Peyer's patch (tissue), 4 donors: ENCODE data around the gene WIZ. TPM values are rescaled to one million over a fixed set of nuclear protein-coding genes. Genes with fewer than 3 reads are reported as not detected.
"Not testable (repeated sequence)": the region's sequence is repeated elsewhere in the genome, so short reads cannot be mapped to it uniquely, and the experiment has no call there.

ENCODE experiments used
- DNase-seq, 3 donors: peaks; one replicate each; pipeline ENCODE4 v3.0.0-alpha.2; 2017 to 2019
- H3K27ac ChIP-seq, 4 donors: fragments of 200-600 bp; sonication (generic); one replicate each; pipeline ENCODE4 v1.5.1; 2016 to 2019
- H3K27me3 ChIP-seq, 2 donors: fragments of 200-600 bp; sonication (generic); one replicate each; pipeline ENCODE4 v1.5.1; 2019
- H3K36me3 ChIP-seq, 3 donors: fragments of 200-600 bp; sonication (generic); one replicate each; pipeline ENCODE4 v1.5.1; 2016 to 2019
- H3K4me1 ChIP-seq, 4 donors: fragments of 200-600 bp; sonication (generic); one replicate each; pipeline ENCODE4 v1.5.1; 2016 to 2019
- H3K4me3 ChIP-seq, 4 donors: fragments of 200-600 bp; sonication (generic); 1 replicate in 3 of 4; 2 replicates in 1 of 4; pipeline ENCODE4 v1.5.1; 2016 to 2019; ENCODE audit warnings: mild to moderate bottlenecking in 1 of 4
- H3K9me3 ChIP-seq, 4 donors: fragments of 200-600 bp; sonication (generic); one replicate each; pipeline ENCODE4 v1.5.1; 2016 to 2019; ENCODE audit warnings: mild to moderate bottlenecking in 1 of 4
- POLR2A ChIP-seq, 2 donors: fragments of 450-650 bp; IDR thresholded peaks; one replicate each; pipeline ENCODE4 v1.5.1; 2017; ENCODE audit warnings: antibody characterized with exemption in 2 of 2, mild to moderate bottlenecking in 2 of 2, moderate library complexity in 2 of 2
- total RNA-seq, 4 donors: library from RNA; depleted of rRNA; stranded (reverse); fragments of >200 nt; gene quantifications; one replicate each; pipeline ENCODE4 v1.1.0, GENCODE V29; 2016
- TF ChIP-seq, protein P1 (sequence below), 6 experiments: fragments of 450-650 bp in 4 of 6; fragments of 200-600 bp in 2 of 6; sonication (generic) in 1 of 6; IDR thresholded peaks; one replicate each; pipeline ENCODE4 v1.5.1; 2017 to 2019; ENCODE audit warnings: antibody characterized with exemption in 6 of 6, mild to moderate bottlenecking in 3 of 6, moderate library complexity in 1 of 6

The WIZ gene
- total RNA-seq, 4 donors from 2014 or later, result 25.4 to 45.2 (median 40.6) TPM

DNA sequence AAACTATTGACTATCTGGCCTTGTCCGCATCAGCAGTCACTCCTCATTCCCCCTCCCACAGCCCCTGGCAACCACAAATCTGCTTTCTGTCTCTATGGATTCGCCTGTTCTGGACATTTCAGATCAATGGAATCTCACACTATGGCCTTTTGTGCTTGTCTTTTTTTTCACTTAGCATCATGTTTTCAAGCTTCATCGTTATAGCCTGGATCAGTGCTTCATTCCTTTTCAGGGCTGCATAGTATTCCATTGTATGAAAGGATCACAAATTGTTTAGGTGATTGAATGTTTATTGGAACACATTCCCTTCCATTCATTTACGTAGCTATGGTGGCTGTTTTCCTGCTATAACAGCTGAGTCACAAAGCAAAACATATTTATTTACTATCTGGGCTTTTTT lies 37.3 kb upstream of the WIZ start:
- Histone ChIP-seq H3K4me3 (no peak overlapping the region), H3K36me3 (no peaks in the 10 kb centered on the region), H3K4me1 (no peaks in the 10 kb centered on the region), H3K27me3 (no peaks in the 10 kb centered on the region), H3K9me3 (no peaks in the 10 kb centered on the region), H3K27ac (no peak overlapping the region)
- DNase-seq, result no peak
- TF ChIP-seq POLR2A (IDR thresholded peaks at IDR 0.05), result no peak
- TF ChIP-seq, protein P1, sequence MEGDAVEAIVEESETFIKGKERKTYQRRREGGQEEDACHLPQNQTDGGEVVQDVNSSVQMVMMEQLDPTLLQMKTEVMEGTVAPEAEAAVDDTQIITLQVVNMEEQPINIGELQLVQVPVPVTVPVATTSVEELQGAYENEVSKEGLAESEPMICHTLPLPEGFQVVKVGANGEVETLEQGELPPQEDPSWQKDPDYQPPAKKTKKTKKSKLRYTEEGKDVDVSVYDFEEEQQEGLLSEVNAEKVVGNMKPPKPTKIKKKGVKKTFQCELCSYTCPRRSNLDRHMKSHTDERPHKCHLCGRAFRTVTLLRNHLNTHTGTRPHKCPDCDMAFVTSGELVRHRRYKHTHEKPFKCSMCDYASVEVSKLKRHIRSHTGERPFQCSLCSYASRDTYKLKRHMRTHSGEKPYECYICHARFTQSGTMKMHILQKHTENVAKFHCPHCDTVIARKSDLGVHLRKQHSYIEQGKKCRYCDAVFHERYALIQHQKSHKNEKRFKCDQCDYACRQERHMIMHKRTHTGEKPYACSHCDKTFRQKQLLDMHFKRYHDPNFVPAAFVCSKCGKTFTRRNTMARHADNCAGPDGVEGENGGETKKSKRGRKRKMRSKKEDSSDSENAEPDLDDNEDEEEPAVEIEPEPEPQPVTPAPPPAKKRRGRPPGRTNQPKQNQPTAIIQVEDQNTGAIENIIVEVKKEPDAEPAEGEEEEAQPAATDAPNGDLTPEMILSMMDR (IDR thresholded peaks at IDR 0.05), result no peak

GRCh38 chr19:15485768-15486167 lies 36.0 kb upstream of the WIZ start:
- H3K36me3 ChIP-seq, DNase-seq, H3K4me3 ChIP-seq, H3K9me3 ChIP-seq, H3K4me1 ChIP-seq, H3K27me3 ChIP-seq, H3K27ac ChIP-seq: not testable (repeated sequence)

GRCh38 chr19:15480996-15481395 lies 31.2 kb upstream of the WIZ start:
- H3K4me3 ChIP-seq, H3K4me1 ChIP-seq, H3K36me3 ChIP-seq, H3K27me3 ChIP-seq, H3K9me3 ChIP-seq, DNase-seq, H3K27ac ChIP-seq: not testable (repeated sequence)

- Histone ChIP-seq H3K27me3 (no peaks in the 10 kb centered on the region), H3K36me3 (no peaks in the 10 kb centered on the region), H3K4me3 (no peak within 1 kb of the TSS), H3K4me1 (no peaks in the 10 kb centered on the region), H3K27ac (no peak within 1 kb of the TSS), H3K9me3 (no peaks in the 10 kb centered on the region)
- no peak for DNase-seq
- TF ChIP-seq, protein P1 (IDR thresholded peaks at IDR 0.05), result no peak
- TF ChIP-seq POLR2A (IDR thresholded peaks at IDR 0.05), result no peak
Measured at GRCh38 chr19:15479391-15480345, 29.9 kb upstream of the WIZ start, which contains the start of gene PGLYRP2. PGLYRP2 (minus strand) TSS chr19:15479501; CDS start chr19:15479371, 130 bp downstream.

- DNase-seq, result no peak
Measured at GRCh38 chr19:15476325-15476724, 26.6 kb upstream of the WIZ start.

DNA sequence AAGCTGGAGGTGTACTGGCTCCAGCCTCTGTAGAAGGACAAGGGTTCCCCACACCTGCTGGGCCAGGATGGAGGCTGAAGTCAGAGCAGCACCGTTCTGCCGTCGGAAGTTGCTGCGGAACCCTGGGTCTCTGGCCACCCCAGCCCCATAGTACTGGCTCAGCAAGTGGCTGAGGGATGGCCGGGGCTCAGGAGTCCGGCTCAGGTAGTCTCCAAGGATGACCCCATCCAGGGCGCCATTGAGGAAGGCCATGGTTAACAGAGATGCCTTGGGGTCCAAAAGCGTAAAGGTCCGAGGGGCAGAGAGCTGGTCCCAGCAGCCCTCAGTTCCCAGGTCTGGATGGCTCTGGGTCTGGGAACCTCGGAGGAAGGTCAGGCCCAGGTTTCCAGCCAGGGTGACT lies 25.9 kb upstream of the WIZ start:
- TF ChIP-seq, protein P1 (IDR thresholded peaks at IDR 0.05), result no peak
- TF ChIP-seq POLR2A (IDR thresholded peaks at IDR 0.05), result no peak
- Histone ChIP-seq H3K4me3 (no peak overlapping the region), H3K27ac (no peak overlapping the region), H3K36me3 (no peaks in the 10 kb centered on the region), H3K9me3 (no peaks in the 10 kb centered on the region), H3K27me3 (no peaks in the 10 kb centered on the region), H3K4me1 (no peaks in the 10 kb centered on the region)
- no peak for DNase-seq

More at GRCh38 chr19:15476325-15476724, 26.6 kb upstream of the WIZ start:
- no peaks in the 10 kb centered on the region for H3K4me1 ChIP-seq
- H3K36me3 ChIP-seq, result no peaks in the 10 kb centered on the region
- H3K27ac ChIP-seq, result no peak overlapping the region
- TF ChIP-seq, protein P1 (IDR thresholded peaks at IDR 0.05), result no peak
- TF ChIP-seq POLR2A (IDR thresholded peaks at IDR 0.05), result no peak
- no peaks in the 10 kb centered on the region for H3K9me3 ChIP-seq
- H3K4me3 ChIP-seq, result no peak overlapping the region
- H3K27me3 ChIP-seq, result no peaks in the 10 kb centered on the region
